Spleen (tissue), 7 donors: ENCODE measurements around the gene LSMEM2.

Experiments
- POLR2A ChIP-seq, 3 donors: fragments of 450-650 bp; IDR thresholded peaks; one replicate each; pipeline ENCODE4 v1.5.1; 2017; ENCODE audit warnings: antibody characterized with exemption in 3 of 3, mild to moderate bottlenecking in 1 of 3
- TF ChIP-seq, protein P1 (sequence below), 11 experiments: fragments of 200-600 bp in 7 of 11; fragments of 450-650 bp in 4 of 11; sonication (generic) in 4 of 11; IDR thresholded peaks in 8 of 11; conservative IDR thresholded peaks in 3 of 11; 1 replicate in 7 of 11; 2 replicates in 4 of 11; pipeline versions ENCODE4 v1.4.0 to v1.8.0; 2016 to 2021; ENCODE audit warnings: antibody characterized with exemption in 11 of 11, inconsistent platforms in 4 of 11, mild to moderate bottlenecking in 1 of 11
- donor health status: DM: no; HTN: no; CAD: no; lungs with moderate emphysema.
- donor health status: DM: no; HTN: no; CAD: no.
- donor health status: DM: no; HTN: no; CAD: no.

DNA sequence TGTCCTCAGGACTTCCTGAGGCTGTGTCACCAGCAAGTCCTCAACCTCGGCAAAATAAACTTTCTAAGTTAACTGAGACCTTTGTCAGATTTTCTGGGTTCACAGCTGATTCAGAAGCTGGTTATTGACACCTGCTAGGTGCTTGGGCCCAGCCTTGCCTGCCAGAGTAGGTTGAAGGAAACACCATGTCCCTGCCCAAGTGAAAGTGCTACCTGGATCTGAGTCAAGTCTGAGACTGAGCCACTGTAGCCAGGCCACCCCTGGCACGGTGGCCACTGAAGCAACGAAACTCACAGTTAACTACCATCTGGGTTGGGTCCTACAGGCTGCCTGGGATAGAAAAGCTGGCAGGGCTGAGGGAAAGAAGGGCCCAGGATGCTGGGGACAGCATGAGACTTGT is 35.5 kb downstream of the LSMEM2 start:
- TF ChIP-seq POLR2A (IDR thresholded peaks at IDR 0.05): no peak
- TF ChIP-seq, protein P1, sequence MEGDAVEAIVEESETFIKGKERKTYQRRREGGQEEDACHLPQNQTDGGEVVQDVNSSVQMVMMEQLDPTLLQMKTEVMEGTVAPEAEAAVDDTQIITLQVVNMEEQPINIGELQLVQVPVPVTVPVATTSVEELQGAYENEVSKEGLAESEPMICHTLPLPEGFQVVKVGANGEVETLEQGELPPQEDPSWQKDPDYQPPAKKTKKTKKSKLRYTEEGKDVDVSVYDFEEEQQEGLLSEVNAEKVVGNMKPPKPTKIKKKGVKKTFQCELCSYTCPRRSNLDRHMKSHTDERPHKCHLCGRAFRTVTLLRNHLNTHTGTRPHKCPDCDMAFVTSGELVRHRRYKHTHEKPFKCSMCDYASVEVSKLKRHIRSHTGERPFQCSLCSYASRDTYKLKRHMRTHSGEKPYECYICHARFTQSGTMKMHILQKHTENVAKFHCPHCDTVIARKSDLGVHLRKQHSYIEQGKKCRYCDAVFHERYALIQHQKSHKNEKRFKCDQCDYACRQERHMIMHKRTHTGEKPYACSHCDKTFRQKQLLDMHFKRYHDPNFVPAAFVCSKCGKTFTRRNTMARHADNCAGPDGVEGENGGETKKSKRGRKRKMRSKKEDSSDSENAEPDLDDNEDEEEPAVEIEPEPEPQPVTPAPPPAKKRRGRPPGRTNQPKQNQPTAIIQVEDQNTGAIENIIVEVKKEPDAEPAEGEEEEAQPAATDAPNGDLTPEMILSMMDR (IDR thresholded peaks at IDR 0.05 in 8 of 11, conservative IDR thresholded peaks at IDR 0.05 in 3 of 11): no peak
